ENCODE measurements around the gene TLR10.
"Not testable (repeated sequence)": the region's sequence is repeated elsewhere in the genome, so short reads cannot be mapped to it uniquely, and the experiment has no call there.

The TLR10 gene, protein sequence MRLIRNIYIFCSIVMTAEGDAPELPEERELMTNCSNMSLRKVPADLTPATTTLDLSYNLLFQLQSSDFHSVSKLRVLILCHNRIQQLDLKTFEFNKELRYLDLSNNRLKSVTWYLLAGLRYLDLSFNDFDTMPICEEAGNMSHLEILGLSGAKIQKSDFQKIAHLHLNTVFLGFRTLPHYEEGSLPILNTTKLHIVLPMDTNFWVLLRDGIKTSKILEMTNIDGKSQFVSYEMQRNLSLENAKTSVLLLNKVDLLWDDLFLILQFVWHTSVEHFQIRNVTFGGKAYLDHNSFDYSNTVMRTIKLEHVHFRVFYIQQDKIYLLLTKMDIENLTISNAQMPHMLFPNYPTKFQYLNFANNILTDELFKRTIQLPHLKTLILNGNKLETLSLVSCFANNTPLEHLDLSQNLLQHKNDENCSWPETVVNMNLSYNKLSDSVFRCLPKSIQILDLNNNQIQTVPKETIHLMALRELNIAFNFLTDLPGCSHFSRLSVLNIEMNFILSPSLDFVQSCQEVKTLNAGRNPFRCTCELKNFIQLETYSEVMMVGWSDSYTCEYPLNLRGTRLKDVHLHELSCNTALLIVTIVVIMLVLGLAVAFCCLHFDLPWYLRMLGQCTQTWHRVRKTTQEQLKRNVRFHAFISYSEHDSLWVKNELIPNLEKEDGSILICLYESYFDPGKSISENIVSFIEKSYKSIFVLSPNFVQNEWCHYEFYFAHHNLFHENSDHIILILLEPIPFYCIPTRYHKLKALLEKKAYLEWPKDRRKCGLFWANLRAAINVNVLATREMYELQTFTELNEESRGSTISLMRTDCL

GRCh38 chr4:38782452-38783108 lies at the start of gene TLR10:
TSS of gene TLR10 (minus strand) at chr4:38782990. CDS start at chr4:38775590, 7,400 bp downstream.
- peak; percentile 43 for DNase-seq

GRCh38 chr4:38832206-38832605 lies 49.4 kb upstream of the TLR10 start:
- no peak for DNase-seq

DNA sequence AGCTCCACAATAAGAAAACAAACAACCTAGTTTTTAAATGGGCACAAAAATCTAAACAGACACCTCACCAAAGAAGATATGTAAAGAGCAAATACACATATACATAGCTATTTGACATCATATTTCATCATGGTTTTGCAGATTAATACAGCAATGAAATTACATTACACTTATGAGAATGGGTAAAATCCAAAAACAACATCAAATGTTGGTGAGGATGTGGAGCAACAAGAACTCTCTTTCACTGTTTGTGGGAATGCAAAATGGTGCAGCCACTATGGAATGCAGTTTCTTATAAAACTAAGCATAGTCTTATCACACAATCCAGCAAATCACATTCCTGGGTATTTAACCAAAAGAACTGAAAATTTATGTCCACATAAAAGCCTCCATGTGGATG lies 48.9 kb upstream of the TLR10 start:
- no peak for DNase-seq

DNA sequence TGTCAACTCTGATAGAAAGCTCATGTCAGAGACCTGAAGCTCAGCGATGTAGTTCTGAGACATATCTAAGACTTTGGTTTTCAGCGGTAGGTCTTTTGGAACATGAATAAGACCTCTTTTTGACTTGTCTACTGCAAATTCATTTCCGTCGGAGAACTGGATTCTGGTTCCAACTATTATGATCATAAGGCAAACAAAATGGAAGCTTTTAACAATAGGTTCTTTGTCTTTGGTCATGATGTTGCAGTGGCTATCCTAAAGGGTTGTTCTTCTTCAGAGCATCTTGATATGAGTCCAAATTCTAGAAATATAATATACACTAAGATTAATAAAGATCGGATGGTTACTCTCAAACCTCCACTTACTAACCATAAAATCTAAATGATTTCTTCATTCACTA lies 46.4 kb upstream of the TLR10 start:
- no peak for DNase-seq

DNA sequence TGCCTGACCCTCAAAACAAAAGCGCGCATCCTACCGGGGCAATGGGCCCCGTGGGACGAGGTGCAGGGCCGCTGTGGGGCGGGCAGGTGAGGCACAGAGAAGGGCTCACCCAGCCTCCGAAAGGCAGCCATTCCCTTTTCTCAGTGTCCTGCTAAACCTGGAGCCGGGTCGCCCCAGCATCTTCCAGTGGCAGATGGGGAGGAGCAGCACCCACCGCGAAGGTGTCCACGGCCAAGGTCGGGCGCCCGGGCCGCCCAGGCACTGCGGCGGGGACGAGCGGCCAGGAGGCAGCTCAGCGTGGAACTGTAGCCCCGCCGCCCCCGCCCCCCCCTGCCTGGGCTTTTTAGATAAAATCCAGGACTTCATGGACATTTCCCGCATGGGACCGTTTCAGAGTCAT lies 41.0 kb upstream of the TLR10 start:
- DNase-seq, result no peak

GRCh38 chr4:38822748-38823303 lies 40.0 kb upstream of the TLR10 start:
- DNase-seq, result no peak

GRCh38 chr4:38821739-38822138 lies 38.9 kb upstream of the TLR10 start:
- DNase-seq, result no peak

DNA sequence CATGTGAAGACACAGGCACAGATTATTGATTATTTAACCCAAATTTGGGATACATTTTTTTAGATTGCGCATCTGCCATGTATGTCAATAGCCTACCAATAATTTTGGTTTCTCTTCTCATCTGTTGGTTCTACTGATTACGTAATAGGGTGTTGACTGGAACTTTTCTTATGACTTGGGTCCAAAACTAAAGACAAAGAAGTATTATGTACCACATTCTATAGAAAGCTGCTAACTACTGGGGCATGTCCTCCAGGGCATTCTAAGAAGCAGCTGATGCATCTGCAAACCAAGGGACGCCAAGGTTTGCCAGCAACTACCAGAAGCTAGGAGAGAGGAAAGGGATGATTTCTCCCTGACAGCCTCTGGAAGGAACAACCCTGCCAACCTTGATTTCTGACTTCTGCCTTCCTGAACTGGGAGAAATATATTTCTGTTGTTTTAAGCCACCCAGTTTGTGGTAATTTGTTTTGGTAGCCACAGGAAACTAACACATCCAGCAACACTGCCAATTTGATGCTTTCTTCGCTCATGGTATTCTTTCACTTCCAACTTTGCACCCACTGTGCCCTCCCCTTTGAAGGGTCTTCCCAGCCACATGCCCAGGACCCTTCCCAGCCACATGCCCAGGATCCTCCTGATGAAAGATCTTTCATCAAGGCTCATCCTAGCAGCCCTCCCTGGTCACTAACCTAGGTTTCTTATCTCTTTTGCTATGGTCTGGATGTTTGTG lies 37.7 kb upstream of the TLR10 start:
- no peak for DNase-seq

DNA sequence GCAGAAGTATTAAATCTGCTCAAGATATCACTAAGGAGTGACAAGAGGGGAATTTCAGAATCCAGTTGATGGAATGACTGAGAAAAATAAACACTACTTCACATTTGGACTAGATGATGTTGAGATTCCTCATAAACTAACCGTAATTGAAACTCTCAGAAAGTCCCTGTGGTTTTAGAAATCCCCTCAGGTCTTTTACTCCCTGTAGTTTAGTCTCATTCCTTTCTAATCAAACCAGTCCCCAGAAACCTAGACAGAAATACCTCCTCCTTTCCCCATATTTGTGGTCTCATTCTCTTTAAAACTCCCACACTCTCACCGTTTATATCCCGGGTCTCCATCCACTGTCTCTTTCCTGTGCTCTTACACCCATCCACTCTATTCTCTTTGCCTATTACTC lies 36.8 kb upstream of the TLR10 start:
- no peak for DNase-seq

DNA sequence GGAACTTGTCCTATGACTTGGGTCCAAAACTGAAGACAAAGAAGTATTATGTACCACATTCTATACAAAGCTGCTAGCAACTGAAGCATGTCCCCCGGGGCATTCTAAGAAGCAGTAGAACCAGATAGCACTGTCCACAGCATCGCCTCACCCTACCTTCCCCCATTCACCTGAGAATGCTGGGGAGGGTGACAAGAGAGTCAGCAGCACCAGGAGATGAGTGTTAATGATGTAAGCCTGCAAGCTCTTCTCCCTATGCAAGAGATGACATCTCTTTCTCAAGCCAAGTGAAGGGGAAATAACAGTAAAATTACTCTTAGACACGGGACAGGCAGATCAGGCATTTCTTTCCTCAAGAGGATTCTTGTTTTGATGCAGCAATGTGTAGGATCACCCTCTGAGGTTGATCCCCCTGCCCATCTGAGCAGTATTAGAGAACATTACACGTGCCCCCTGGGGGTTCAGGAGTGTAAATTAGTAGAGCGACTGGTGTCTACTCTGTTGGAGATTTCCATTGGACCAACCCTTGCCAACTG lies 35.7 kb upstream of the TLR10 start:
- no peak for DNase-seq

DNA sequence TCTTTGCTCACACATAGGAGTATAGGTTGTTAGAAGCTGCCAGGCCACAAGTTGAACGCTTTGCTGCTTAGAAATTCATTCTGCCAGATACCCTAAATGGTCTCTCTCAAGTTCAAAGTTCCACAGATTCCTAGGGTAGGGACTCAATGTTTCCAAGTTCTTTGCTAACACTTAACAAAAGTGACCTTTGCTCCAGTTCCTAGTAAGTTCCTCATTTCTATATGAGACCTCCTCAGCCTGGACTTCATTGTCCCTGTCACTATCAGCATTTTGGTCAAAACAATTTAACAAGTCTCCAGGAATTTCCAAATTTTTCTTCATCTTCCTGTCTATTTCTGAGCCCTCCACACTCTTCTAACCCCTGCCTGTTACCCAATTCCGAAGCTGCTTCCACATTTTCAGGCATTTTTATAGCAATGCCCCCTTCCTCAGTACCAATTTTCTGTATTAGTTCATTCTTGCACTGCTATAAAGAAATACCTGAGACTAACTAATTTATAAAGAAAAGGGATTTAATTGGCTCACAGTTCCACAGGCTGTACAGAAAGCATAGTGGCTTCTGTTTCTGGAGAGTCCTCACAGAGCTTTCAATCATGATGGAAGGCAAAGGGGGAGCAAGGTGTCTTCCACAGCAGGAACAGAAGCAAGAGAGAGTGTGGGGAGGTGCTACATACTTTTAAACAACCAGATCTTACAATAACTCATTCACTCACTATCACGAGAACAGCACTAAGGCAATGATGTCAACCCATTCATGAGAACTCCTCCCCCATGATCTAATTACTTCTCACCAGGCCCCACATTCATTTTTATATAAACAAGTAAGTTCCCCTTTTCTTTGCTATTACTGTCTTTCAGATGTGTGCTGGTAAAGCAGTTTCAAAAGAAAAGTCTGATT lies 33.3 kb upstream of the TLR10 start:
- no peak for DNase-seq

- no peak for DNase-seq
Measured at GRCh38 chr4:38814386-38814785, 31.6 kb upstream of the TLR10 start.

GRCh38 chr4:38811297-38811696 lies 28.5 kb upstream of the TLR10 start:
- DNase-seq, result no peak

DNA sequence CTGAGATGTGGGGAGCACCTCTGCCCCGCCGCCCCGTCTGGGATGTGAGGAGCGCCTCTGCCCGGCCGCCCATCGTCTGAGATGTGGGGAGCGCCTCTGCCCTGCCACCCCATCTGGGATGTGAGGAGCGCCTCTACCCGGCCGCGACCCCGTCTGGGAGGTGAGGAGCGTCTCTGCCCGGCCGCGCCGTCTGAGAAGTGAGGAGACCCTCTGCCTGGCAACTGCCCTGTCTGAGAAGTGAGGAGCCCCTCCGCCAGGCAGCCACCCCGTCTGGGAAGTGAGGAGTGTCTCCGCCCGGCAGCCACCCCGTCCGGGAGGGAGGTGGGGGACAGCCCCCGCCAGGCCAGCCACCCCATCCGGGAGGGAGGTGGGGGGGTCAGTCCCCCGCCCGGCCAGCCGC lies 24.7 kb upstream of the TLR10 start:
- not testable (repeated sequence) for DNase-seq

GRCh38 chr4:38806251-38806650 lies 23.5 kb upstream of the TLR10 start:
- DNase-seq, result not testable (repeated sequence)

- DNase-seq, result no peak
Measured at GRCh38 chr4:38805530-38806145, 22.8 kb upstream of the TLR10 start.

DNA sequence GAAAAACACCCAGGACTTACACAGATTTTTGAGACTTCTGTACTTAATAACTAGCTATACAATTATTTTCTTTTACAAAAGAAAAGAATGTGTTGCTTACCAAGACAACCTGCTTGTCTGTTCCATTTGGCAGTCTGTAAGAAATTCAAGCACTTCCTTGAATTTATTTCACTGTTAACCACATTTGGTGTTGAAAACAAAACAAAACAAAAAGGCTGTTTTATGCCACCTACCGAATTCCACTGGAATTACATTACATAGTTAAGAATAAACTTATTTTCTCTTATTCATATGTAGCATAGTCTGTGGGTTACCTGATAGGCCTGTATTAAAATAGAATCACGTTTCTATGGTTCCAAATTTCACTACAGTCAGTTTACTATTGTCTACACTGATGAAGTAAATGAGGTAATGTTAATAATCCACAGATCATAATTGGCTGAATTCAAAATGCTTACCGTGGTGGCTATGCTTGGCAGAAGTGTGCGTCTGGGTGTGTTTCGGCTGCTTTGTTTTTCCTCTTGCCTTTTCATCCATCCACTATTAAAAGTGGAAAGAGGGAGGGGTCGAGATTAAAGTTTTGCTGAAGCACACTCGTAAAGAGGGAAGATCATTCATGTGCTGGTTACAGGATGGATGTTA lies 22.0 kb upstream of the TLR10 start, which contains the start of gene TLR1:
Gene TLR1, minus strand, starts transcription at position 138 of the 642 bp plus-strand sequence. CDS start 5,960 bp downstream, outside the sequence.
- DNase-seq, result no peak

DNA sequence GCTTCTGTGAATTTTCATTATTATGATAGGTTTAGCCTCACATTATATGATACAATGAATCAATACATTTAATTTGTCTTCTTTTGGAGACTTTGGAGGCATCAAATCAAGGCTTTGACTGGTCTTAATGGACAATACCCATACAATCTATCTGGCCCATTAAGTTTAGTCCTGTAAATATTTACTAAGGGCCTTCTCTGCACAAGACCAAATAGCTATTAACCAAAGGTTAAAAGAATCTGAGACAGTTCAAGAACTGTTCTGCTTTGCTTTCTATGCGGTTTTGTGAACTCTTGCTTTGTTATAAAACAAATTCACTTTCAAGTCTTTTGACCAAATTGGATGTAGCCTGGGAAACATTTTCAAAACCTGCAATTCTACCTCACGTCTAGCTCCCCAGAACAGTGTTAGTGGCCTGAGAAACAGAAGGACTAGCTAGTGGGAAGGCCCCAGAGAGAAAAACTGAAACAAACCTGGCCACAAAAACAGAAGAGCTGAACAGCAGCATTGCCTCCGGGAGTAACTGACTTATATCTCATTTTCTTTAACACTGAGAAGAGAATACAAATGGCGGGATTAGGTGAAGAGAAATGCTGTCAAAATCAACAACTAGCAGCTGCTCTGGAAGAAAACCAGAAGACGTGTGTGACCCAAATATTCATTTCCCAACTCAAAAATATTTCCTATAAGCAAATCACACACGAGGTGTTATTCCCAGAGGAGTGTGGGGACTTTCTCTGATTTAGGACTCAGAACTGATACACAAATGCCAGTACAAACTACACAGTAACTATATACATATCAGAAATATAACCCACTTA lies 21.3 kb upstream of the TLR10 start:
- DNase-seq, result no peak

All from NCI-H146 (cell line).